Mesenteric fat pad (tissue), 1 donor: ENCODE results near the gene ASXL1. TPM values are rescaled to one million over a fixed set of nuclear protein-coding genes. Genes with fewer than 3 reads are reported as not detected.
"Not testable (repeated sequence)": the region's sequence is repeated elsewhere in the genome, so short reads cannot be mapped to it uniquely, and the experiment has no call there.

Experiments used
- DNase-seq: peaks from one replicate; pipeline ENCODE4 v3.0.0-alpha.2; 2020; ENCODE audit warnings: low spot score
- total RNA-seq: library from RNA; stranded (reverse); fragmentation: NEBNext Ultra II Directional; extraction: Animal tissue kit (Norgen Biotek cat#: 25700); gene quantifications from one replicate; pipeline ENCODE4 v1.2.1, GENCODE V29; 2021
- donor health status: DM: yes; HTN: yes; CAD: no.

The ASXL1 gene
- total RNA-seq, 1 donor from 2014 or later: 75.3 TPM

GRCh38 chr20:32400476-32400875 is 42.3 kb downstream of the ASXL1 start:
- no peak for DNase-seq

- no peak for DNase-seq
These were observed 45.9 kb downstream of the ASXL1 start for GRCh38 chr20:32404017-32404416.

GRCh38 chr20:32406701-32407100 is 48.6 kb downstream of the ASXL1 start:
- DNase-seq: no peak

GRCh38 chr20:32407131-32407750 is 49.1 kb downstream of the ASXL1 start:
- not testable (repeated sequence) for DNase-seq

DNA sequence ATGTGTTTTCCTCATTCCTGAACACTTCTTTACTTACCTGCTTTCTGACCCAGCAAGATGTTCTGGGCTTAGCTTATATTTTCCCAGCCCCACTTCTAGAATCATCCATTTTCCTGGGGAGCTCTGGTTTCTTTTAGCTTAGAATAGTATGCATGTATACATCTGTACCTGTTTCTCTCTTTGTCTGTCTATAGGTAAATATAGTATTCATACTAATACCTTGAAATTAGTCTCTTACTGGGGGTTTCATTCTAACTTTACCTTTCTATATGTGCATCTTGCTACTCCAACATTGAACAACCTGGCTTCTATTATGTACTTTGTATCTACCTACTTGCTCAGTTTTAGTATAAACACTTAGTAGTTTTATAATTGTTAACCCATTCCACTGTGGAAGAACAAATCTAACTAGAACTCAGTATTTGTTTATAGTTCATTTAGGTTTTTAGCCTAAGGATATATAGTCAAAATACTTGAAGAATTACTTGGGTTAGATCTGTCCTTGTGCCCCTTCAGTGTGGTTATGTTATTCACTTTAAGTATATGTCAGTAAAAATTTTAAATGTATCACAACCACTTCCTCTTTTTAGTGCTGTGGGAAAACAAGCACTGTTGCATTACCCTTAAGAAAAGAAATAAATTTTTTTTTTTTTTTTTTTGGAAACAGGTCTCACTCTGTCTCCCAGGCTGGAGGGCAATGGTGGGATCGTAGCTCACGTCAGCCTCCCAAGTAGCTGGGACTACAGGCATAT is 54.0 kb downstream of the ASXL1 start:
- DNase-seq: no peak

DNA sequence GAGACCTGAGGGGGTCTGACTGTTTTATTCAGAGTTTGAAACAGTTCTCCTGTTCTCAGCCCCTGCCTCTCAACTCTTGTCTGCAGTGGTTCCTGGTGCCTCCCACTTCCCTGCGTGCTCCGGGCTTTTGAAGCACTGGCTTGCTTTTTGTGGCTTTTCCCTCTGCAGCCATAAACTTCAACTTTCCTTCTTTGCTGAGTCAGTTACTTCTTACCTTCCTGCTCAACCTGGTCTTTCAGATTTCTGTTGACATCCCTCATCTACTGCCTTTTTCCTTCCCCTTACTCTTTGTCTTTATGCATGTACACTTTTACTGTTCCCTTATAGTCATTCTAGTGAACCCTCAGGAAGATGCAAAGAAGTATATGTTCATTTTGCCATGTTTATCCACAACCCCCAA is 57.4 kb downstream of the ASXL1 start:
- DNase-seq: no peak

DNA sequence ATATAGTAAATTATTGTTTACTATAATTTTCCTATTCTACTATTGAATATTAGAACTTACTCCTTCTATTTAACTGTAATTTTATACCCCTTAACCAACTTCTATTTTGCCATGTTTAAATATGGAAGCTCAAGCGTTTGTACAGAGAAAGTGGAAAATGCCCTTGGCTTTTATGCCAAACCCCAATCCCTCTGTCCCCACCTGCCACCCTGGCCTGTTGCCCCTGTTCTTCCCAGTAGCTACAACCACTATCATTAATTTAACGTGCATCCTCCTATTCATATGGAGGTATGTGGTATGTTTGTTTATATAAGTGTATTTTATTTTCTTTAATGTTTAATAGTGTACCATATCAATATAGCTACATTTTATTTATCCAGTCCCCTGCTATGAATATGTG is 58.1 kb downstream of the ASXL1 start:
- DNase-seq: no peak

DNA sequence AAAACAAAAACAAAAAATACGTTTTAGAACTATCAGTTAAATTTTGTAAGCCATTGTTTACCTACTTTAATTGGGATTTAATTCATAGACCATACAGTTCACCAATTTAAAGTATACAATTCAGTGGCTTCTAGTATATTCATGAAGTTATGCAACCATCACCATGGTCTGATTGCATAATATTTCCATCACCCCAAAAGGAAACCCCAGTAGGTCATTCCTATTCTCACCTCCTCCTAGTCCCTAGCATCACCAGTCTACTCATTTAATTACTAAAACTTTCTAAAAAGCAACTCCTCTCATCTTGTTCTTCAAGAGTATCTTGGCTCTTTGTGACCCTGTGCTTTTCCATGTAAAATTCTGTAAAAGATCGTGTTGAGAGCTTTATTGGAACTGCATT is 60.2 kb downstream of the ASXL1 start:
- DNase-seq: no peak

GRCh38 chr20:32421290-32421689 is 63.2 kb downstream of the ASXL1 start:
- no peak for DNase-seq

DNA sequence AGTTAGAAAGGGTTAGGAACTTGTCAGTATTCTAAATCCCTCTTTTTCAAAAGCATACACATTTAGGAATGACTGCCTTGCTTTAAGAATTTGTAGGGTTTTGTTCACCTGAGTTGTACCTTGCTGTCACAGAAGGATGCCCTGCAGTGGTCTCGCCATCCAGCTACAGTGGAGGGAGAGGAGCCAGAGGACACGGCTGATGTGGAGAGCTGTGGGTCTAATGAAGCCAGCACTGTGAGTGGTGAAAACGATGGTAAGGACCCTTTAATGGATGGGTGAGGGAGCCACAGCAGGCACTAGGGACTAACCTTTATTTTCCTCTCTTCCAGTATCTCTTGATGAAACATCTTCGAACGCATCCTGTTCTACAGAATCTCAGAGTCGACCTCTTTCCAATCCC is 69.9 kb downstream of the ASXL1 start:
- no peak for DNase-seq

- DNase-seq: no peak
These were observed 71.2 kb downstream of the ASXL1 start for GRCh38 chr20:32429343-32429742.

- DNase-seq: no peak
These were observed 71.7 kb downstream of the ASXL1 start for GRCh38 chr20:32429745-32430360.

- DNase-seq: no peak
These were observed 73.3 kb downstream of the ASXL1 start for GRCh38 chr20:32431457-32431856.

DNA sequence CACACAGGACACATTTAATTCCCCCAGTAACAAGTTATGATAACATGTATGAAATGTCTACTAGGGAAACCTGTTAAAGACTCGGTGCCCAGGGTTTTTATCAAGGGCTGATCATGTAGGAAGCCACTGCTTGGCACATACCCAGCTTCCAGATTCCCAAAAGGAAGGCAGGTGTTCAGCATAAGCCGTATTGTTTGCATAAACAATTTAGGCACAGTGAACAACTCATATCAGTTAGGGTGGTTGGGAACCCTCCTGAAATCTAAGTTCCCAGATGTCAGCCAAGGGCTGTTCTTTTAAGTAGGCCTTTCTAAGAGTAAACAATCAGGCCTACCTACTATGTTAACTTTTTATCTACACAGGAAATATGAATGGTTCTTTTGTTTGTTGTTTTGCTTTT is 74.1 kb downstream of the ASXL1 start:
- DNase-seq: no peak

DNA sequence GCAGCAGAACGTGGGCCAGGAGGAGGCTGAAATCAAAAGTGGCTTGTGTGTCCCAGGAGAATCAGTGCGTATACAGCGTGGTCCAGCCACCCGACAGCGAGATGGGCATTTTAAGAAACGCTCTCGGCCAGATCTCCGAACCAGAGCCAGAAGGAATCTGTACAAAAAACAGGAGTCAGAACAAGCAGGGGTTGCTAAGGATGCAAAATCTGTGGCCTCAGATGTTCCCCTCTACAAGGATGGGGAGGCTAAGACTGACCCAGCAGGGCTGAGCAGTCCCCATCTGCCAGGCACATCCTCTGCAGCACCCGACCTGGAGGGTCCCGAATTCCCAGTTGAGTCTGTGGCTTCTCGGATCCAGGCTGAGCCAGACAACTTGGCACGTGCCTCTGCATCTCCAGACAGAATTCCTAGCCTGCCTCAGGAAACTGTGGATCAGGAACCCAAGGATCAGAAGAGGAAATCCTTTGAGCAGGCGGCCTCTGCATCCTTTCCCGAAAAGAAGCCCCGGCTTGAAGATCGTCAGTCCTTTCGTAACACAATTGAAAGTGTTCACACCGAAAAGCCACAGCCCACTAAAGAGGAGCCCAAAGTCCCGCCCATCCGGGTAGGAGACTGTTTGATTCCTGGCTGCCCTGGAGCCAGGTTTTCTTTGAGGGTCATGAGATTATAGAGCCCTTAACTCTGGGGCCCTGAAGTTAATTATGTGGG is 75.3 kb downstream of the ASXL1 start:
- DNase-seq: peak; percentile 85

DNA sequence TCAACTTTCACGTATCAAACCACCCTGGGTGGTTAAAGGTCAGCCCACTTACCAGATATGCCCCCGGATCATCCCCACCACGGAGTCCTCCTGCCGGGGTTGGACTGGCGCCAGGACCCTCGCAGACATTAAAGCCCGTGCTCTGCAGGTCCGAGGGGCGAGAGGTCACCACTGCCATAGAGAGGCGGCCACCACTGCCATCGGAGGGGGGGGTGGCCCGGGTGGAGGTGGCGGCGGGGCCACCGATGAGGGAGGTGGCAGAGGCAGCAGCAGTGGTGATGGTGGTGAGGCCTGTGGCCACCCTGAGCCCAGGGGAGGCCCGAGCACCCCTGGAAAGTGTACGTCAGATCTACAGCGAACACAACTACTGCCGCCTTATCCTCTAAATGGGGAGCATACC is 76.3 kb downstream of the ASXL1 start:
- no peak for DNase-seq

DNA sequence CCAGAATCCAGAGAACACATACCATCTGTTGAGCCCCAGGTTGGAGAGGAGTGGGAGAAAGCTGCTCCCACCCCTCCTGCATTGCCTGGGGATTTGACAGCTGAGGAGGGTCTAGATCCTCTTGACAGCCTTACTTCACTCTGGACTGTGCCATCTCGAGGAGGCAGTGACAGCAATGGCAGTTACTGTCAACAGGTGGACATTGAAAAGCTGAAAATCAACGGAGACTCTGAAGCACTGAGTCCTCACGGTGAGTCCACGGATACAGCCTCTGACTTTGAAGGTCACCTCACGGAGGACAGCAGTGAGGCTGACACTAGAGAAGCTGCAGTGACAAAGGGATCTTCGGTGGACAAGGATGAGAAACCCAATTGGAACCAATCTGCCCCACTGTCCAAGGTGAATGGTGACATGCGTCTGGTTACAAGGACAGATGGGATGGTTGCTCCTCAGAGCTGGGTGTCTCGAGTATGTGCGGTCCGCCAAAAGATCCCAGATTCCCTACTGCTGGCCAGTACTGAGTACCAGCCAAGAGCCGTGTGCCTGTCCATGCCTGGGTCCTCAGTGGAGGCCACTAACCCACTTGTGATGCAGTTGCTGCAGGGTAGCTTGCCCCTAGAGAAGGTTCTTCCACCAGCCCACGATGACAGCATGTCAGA is 77.4 kb downstream of the ASXL1 start:
- DNase-seq: no peak

GRCh38 chr20:32436142-32436861 is 78.2 kb downstream of the ASXL1 start:
- DNase-seq: no peak

- DNase-seq: no peak
These were observed 78.8 kb downstream of the ASXL1 start for GRCh38 chr20:32436968-32437367.

GRCh38 chr20:32437391-32438074 is 79.4 kb downstream of the ASXL1 start:
- DNase-seq: no peak
